NOMO-1 treated with DMSO at 0.1 percent for 48 hours (cell line): ENCODE data around the gene CTCF.

Experiments used
- DNase-seq: peaks from one replicate; lab custom pipeline; 2025; ENCODE audit not compliant: unreplicated experiment; lab: John Stamatoyannopoulos, UW

CTCF gene

GRCh38 chr16:67678354-67679023 is 116.2 kb downstream of the CTCF start:
- DNase-seq, result no peak

GRCh38 chr16:67679935-67680897 is 117.9 kb downstream of the CTCF start:
- no peak for DNase-seq

- no peak for DNase-seq
Observed at GRCh38 chr16:67683767-67684166, 121.4 kb downstream of the CTCF start.

- no peak for DNase-seq
Observed at GRCh38 chr16:67685388-67686112, 123.2 kb downstream of the CTCF start.
